ENCODE data around the gene FAM13B. TPM values are rescaled to one million over a fixed set of nuclear protein-coding genes. Genes with fewer than 3 reads are reported as not detected.
"Not testable (repeated sequence)": the region's sequence is repeated elsewhere in the genome, so short reads cannot be mapped to it uniquely, and the experiment has no call there.

FAM13B gene
- polyA plus RNA-seq, result 1 to 10 TPM; 5.0 to 6.3 TPM

DNA sequence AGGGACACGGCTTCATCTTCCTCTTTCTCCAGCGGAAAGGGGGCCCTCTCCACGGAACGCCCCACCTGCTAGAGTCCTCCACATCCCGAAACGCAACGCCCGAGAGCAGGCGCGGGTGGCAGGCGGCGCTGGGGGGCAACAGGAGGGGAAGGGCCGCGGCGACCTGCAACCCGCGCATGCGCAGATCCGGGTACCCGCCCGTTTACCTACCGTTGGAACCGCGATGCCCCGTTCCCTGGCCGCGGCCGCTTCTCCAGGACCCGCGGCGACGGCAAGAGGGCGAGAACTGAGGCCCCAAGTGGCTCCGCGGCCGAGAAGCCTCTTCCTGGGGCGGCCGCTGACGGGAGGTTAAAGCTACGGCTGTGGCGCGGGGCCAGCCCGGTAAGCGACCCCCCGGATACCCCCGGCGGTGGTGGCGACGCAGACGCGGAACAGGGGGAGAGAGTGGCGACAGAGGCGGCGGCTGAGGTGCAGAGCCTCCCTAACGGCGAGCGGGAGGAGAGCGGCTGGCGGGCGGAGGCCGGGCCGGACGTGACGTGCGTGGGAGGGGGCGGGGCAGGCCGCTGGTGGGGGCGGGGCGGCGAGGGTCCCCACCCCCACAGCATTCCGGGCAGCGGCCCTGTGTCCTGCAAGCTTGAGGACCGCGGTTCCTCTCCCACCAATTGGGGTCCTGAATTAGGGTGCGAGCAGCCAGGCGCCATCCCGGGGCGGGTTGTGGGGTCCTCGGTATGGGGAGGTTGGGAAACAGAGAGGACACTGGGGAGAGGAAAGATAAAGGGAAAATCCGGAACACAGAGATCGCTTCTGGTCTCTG, at the start of gene FAM13B:
Gene FAM13B, minus strand, starts transcription at position 508 of the 814 bp plus-strand sequence. CDS start 13,968 bp downstream, outside the sequence.
- H3K9me3 ChIP-seq (ENCODE audit: control insufficient read depth in 2 of 2, insufficient read depth in 1 of 2, low read depth in 1 of 2, low read length in 1 of 2), result no peaks in the 10 kb centered on the region
- H3K27ac ChIP-seq (ENCODE audit: low read depth in 2 of 2, low read length in 1 of 2), result peak within 1 kb of the TSS; percentile 99 to 100
- no peaks in the 10 kb centered on the region for H3K36me3 ChIP-seq (ENCODE audit: control insufficient read depth in 2 of 2, insufficient read depth in 2 of 2, low read length in 1 of 2)
- H3K4me1 ChIP-seq (ENCODE audit: control insufficient read depth in 2 of 2, insufficient read depth in 2 of 2, low read length in 1 of 2), result peaks cover 0 to 3% of the 10 kb centered on the region in 2 donors
- peak within 1 kb of the TSS; percentile 89 to 99 for H3K4me3 ChIP-seq (ENCODE audit: low read depth in 1 of 2, low read length in 2 of 2)
- 0% methylated on average over 60 to 80 of the region's 81 CpGs for WGBS, 2 donors
- no peaks in the 10 kb centered on the region for H3K27me3 ChIP-seq (ENCODE audit: control insufficient read depth in 1 of 2, insufficient read depth in 2 of 2, low read length in 2 of 2)

DNA sequence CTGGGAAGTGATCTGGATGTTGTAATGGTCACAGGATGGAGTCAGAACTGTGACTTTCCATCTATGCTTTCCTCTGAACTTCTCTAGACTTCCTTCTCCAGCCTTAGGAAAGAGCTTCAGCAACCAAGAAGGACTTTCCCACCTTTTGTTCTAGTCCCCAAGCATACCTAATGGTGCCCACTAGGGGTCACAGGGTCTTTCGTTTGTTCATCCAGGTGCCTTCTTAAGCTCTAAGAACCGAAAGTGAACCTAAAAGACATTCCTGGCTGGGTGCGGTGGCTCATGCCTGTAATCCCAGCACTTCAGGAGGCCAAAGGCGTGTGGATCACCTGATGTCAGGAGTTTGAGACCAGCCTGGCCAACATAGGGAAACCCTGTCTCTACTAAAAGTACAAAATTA, 49.2 kb upstream of the FAM13B start:
- H3K4me3 ChIP-seq (ENCODE audit: low read depth in 1 of 2, low read length in 2 of 2), result no peak overlapping the region
- H3K9me3 ChIP-seq (ENCODE audit: control insufficient read depth in 2 of 2, insufficient read depth in 1 of 2, low read depth in 1 of 2, low read length in 1 of 2), result no peaks in the 10 kb centered on the region
- H3K27me3 ChIP-seq (ENCODE audit: control insufficient read depth in 1 of 2, insufficient read depth in 2 of 2, low read length in 2 of 2), result no peaks in the 10 kb centered on the region
- WGBS, 2 donors, result 84% methylated on average over 4 of the region's 4 CpGs
- no peak overlapping the region for H3K27ac ChIP-seq (ENCODE audit: low read depth in 2 of 2, low read length in 1 of 2)
- no peaks in the 10 kb centered on the region for H3K36me3 ChIP-seq (ENCODE audit: control insufficient read depth in 2 of 2, insufficient read depth in 2 of 2, low read length in 1 of 2)
- no peaks in the 10 kb centered on the region for H3K4me1 ChIP-seq (ENCODE audit: control insufficient read depth in 2 of 2, insufficient read depth in 2 of 2, low read length in 1 of 2)

DNA sequence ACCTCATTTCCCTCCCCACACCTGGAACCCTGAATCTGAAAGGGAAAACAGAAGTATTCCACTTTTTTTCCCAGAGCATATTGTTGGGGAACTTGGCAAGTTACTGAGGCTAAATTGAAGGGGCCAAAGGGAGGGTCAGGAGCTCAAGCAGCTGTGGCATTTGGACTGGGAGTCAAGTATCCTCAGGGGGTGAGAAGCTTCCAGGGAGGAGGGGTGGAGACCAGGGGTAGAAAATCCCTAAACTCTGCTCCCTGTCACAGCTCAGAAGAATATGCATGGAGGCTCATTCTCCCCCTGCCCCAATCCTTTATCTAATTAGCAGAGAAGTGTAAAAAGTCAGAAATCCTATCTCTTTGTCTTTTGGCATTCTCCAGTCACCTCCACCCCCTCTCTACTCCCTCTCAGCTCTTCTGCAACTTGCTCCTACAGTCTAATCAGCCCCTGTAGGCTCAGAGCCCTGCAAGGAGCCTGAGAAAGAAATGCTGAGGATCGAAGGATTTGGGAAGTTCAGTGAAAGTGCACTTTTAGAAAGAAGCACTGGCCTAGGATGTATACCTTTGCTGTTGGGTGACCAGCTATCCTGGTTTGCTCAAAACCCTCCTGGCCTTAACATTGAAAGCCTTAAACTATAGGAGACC, 45.2 kb upstream of the FAM13B start:
- Histone ChIP-seq H3K27me3 (ENCODE audit: control insufficient read depth in 1 of 2, insufficient read depth in 2 of 2, low read length in 2 of 2) (no peaks in the 10 kb centered on the region), H3K27ac (ENCODE audit: low read depth in 2 of 2, low read length in 1 of 2) (no peak overlapping the region), H3K4me1 (ENCODE audit: control insufficient read depth in 2 of 2, insufficient read depth in 2 of 2, low read length in 1 of 2) (no peaks in the 10 kb centered on the region), H3K9me3 (ENCODE audit: control insufficient read depth in 2 of 2, insufficient read depth in 1 of 2, low read depth in 1 of 2, low read length in 1 of 2) (no peaks in the 10 kb centered on the region), H3K4me3 (ENCODE audit: low read depth in 1 of 2, low read length in 2 of 2) (no peak overlapping the region), H3K36me3 (ENCODE audit: control insufficient read depth in 2 of 2, insufficient read depth in 2 of 2, low read length in 1 of 2) (no peaks in the 10 kb centered on the region)
- 29 to 30% methylated on average over 1 of the region's 1 CpG for WGBS, 2 donors

DNA sequence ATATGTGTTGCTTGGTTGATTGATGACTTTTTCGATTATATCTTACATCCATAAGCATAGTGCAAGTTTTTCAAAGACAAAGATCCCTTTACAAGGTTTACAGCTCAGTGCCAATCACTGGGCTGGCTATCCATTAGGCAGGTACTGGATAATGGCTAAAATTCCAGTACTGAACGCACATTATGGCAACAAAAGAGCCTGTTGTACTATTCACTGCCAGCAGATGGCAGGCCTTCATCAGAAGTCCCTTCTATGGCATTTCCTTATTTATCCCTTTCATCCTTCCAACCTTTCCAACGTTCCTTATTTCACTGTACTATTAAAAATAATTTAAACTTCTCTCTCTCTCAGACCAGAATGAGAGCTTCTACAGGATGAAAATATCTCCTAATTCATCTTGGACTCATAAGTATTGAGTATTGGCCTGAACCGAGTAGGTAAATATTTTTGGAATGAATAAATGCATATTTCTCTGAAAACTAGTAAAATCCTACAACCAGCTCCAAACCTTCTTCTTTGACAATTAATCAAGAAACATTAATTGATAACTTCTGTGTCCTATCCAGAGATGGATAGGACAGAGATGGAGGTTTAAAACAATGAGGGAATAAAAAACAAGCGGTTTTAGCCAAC, 44.3 kb upstream of the FAM13B start:
- no peaks in the 10 kb centered on the region for H3K27me3 ChIP-seq (ENCODE audit: control insufficient read depth in 1 of 2, insufficient read depth in 2 of 2, low read length in 2 of 2)
- no peaks in the 10 kb centered on the region for H3K4me1 ChIP-seq (ENCODE audit: control insufficient read depth in 2 of 2, insufficient read depth in 2 of 2, low read length in 1 of 2)
- WGBS, 2 donors, result 28 to 30% methylated on average over 5 of the region's 5 CpGs
- H3K4me3 ChIP-seq (ENCODE audit: low read depth in 1 of 2, low read length in 2 of 2), result no peak overlapping the region
- no peaks in the 10 kb centered on the region for H3K36me3 ChIP-seq (ENCODE audit: control insufficient read depth in 2 of 2, insufficient read depth in 2 of 2, low read length in 1 of 2)
- no peaks in the 10 kb centered on the region for H3K9me3 ChIP-seq (ENCODE audit: control insufficient read depth in 2 of 2, insufficient read depth in 1 of 2, low read depth in 1 of 2, low read length in 1 of 2)
- no peak overlapping the region for H3K27ac ChIP-seq (ENCODE audit: low read depth in 2 of 2, low read length in 1 of 2)

DNA sequence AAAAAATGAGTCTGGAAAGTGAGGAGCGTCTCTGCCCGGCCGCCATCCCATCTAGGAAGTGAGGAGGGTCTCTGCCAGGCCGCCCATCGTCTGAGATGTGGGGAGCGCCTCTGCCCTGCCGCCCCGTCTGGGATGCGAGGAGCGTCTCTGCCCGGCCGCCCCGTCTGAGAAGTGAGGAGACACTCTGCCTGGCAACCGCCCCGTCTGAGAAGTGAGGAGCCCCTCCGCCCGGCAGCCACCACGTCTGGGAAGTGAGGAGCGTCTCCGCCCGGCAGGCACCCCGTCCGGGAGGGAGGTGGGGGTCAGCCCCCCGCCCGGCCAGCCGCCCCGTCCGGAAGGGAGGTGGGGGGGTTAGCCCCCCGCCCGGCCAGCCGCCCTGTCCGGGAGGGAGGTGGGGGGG, 37.1 kb upstream of the FAM13B start:
- not testable (repeated sequence) for H3K27me3 ChIP-seq (ENCODE audit: control insufficient read depth in 1 of 2, insufficient read depth in 2 of 2, low read length in 2 of 2); H3K27ac ChIP-seq (ENCODE audit: low read depth in 2 of 2, low read length in 1 of 2); H3K9me3 ChIP-seq (ENCODE audit: control insufficient read depth in 2 of 2, insufficient read depth in 1 of 2, low read depth in 1 of 2, low read length in 1 of 2); H3K4me3 ChIP-seq (ENCODE audit: low read depth in 1 of 2, low read length in 2 of 2); H3K4me1 ChIP-seq (ENCODE audit: control insufficient read depth in 2 of 2, insufficient read depth in 2 of 2, low read length in 1 of 2); H3K36me3 ChIP-seq (ENCODE audit: control insufficient read depth in 2 of 2, insufficient read depth in 2 of 2, low read length in 1 of 2)
- WGBS, 2 donors, result 85 to 89% methylated on average over 13 to 32 of the region's 32 CpGs

DNA sequence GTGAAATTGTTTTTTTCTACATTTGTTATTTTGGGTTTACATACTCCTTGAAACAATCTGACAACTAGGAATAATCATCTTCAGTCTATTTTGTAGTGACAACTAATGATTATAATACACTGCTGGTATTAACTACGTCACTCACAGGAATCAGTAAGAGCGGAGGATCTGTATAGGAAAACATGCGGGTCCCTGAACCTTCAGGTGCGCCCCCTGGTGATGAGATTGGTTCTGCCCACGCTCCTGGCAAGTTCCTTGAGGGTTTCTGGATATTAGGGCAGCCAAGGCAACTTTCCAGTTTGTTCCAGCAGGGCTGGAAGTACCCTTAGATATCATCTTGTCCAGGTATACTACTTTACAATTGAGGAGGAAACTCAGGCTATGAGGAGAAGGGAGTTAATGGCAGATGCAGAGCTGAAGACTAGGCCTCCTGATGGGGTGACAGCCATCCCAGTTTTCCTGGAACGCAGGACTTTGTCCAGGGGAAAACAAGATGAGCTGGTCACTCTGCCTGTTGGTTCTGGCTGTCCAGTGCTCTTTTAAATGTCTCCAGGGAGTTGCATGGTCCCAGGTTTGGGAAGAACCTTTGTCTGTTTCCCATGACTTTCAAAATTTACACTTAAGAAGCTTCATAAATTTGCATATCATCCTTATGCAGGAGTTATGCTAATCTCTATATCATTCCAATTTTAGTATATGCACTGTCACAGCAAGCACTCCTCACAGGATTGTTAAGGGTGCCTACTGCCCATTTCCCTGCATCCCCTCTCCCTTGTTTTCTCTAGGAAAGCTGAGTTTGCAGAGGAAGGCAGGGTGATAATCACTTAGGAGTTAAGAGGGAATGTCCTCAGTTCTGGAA, 36.1 kb upstream of the FAM13B start:
- Histone ChIP-seq H3K36me3 (ENCODE audit: control insufficient read depth in 2 of 2, insufficient read depth in 2 of 2, low read length in 1 of 2) (no peaks in the 10 kb centered on the region), H3K27me3 (ENCODE audit: control insufficient read depth in 1 of 2, insufficient read depth in 2 of 2, low read length in 2 of 2) (no peaks in the 10 kb centered on the region), H3K27ac (ENCODE audit: low read depth in 2 of 2, low read length in 1 of 2) (no peak overlapping the region), H3K4me1 (ENCODE audit: control insufficient read depth in 2 of 2, insufficient read depth in 2 of 2, low read length in 1 of 2) (no peaks in the 10 kb centered on the region), H3K9me3 (ENCODE audit: control insufficient read depth in 2 of 2, insufficient read depth in 1 of 2, low read depth in 1 of 2, low read length in 1 of 2) (no peaks in the 10 kb centered on the region), H3K4me3 (ENCODE audit: low read depth in 1 of 2, low read length in 2 of 2) (no peak overlapping the region)
- 20 to 21% methylated on average over 6 of the region's 6 CpGs for WGBS, 2 donors

DNA sequence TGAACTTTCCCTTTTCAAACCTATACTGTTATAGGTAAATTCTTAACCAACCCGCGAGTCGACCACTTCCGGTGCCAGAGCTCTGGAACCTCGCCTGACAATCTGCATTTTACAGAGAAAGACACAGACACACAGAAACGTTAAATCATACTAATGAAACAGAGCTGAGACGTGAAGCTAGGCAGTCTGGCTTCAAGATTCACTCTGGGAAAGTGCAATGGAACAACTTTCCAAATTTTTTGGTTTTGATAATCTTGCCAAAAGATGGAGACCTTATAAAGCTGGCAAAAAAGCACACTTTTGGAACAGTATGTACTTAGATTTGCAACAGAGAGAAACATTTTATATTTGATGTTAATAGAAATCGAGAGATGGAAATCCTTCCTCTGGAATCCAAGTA, 35.1 kb upstream of the FAM13B start:
- WGBS, 2 donors, result 87 to 89% methylated on average over 8 of the region's 8 CpGs
- H3K4me3 ChIP-seq (ENCODE audit: low read depth in 1 of 2, low read length in 2 of 2), result no peak overlapping the region
- no peaks in the 10 kb centered on the region for H3K27me3 ChIP-seq (ENCODE audit: control insufficient read depth in 1 of 2, insufficient read depth in 2 of 2, low read length in 2 of 2)
- H3K4me1 ChIP-seq (ENCODE audit: control insufficient read depth in 2 of 2, insufficient read depth in 2 of 2, low read length in 1 of 2), result no peaks in the 10 kb centered on the region
- H3K36me3 ChIP-seq (ENCODE audit: control insufficient read depth in 2 of 2, insufficient read depth in 2 of 2, low read length in 1 of 2), result no peaks in the 10 kb centered on the region
- H3K27ac ChIP-seq (ENCODE audit: low read depth in 2 of 2, low read length in 1 of 2), result no peak overlapping the region
- no peaks in the 10 kb centered on the region for H3K9me3 ChIP-seq (ENCODE audit: control insufficient read depth in 2 of 2, insufficient read depth in 1 of 2, low read depth in 1 of 2, low read length in 1 of 2)

DNA sequence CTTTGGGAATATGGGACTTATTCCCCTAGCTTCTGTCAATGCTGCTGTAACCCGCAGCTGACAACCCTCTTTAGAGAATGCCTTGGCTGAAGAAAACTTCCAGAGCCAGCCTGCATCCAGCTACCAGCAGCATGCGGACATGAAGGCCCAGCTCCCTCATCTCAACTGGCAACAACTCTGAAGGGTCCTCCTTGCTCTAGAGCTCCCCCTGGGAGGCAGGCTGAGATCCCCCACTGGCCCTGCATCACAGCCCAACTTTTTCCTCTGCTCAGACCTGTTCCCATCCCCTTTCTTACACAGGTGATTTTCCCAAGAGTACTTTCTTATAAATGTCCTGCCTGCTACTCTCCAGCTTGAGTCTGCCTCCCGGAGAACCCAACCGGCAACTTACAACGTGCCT, 32.2 kb upstream of the FAM13B start:
- 79 to 83% methylated on average over 5 of the region's 5 CpGs for WGBS, 2 donors
- no peak overlapping the region for H3K27ac ChIP-seq (ENCODE audit: low read depth in 2 of 2, low read length in 1 of 2)
- no peak overlapping the region for H3K4me3 ChIP-seq (ENCODE audit: low read depth in 1 of 2, low read length in 2 of 2)
- H3K4me1 ChIP-seq (ENCODE audit: control insufficient read depth in 2 of 2, insufficient read depth in 2 of 2, low read length in 1 of 2), result no peaks in the 10 kb centered on the region
- no peaks in the 10 kb centered on the region for H3K36me3 ChIP-seq (ENCODE audit: control insufficient read depth in 2 of 2, insufficient read depth in 2 of 2, low read length in 1 of 2)
- no peaks in the 10 kb centered on the region for H3K27me3 ChIP-seq (ENCODE audit: control insufficient read depth in 1 of 2, insufficient read depth in 2 of 2, low read length in 2 of 2)
- no peaks in the 10 kb centered on the region for H3K9me3 ChIP-seq (ENCODE audit: control insufficient read depth in 2 of 2, insufficient read depth in 1 of 2, low read depth in 1 of 2, low read length in 1 of 2)

DNA sequence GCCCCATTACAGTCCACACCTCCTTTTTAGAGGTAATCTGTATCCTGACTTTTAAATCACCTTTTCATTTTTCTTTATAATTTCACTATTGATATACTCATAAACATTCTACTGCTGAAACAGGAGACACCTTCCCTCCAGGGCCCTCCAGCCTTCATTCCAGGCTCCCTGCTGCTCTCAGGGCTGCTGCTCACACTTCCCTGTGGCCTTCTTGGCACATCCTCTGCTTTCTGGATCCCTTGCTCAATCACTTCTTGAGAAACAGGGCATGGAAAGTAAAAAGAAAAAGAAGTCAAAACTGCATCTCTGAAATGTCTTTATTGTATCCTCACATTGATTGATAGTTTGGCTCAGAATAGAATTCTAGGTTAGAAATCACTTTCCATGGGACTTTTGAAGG, 31.6 kb upstream of the FAM13B start:
- Histone ChIP-seq H3K27ac (ENCODE audit: low read depth in 2 of 2, low read length in 1 of 2) (no peak overlapping the region), H3K4me1 (ENCODE audit: control insufficient read depth in 2 of 2, insufficient read depth in 2 of 2, low read length in 1 of 2) (no peaks in the 10 kb centered on the region), H3K9me3 (ENCODE audit: control insufficient read depth in 2 of 2, insufficient read depth in 1 of 2, low read depth in 1 of 2, low read length in 1 of 2) (no peaks in the 10 kb centered on the region), H3K4me3 (ENCODE audit: low read depth in 1 of 2, low read length in 2 of 2) (no peak overlapping the region), H3K27me3 (ENCODE audit: control insufficient read depth in 1 of 2, insufficient read depth in 2 of 2, low read length in 2 of 2) (no peaks in the 10 kb centered on the region), H3K36me3 (ENCODE audit: control insufficient read depth in 2 of 2, insufficient read depth in 2 of 2, low read length in 1 of 2) (no peaks in the 10 kb centered on the region)
